ENCODE results near the gene CELF1. TPM values are rescaled to one million over a fixed set of nuclear protein-coding genes. Genes with fewer than 3 reads are reported as not detected.

Gene CELF1
- total and polyA plus RNA-seq, 2 of the 13 experiments (the other 11 are each of a cell fraction or from before 2014, with no cell fraction given): 69.0 to 80.1 TPM

GRCh38 chr11:47509077-47509536 is 43.8 kb downstream of the CELF1 start:
- Histone ChIP-seq H3K4me1 (ENCODE audit: insufficient read depth, low read length) (peaks cover 56% of the 10 kb centered on the region), H3K9ac (ENCODE audit: insufficient read depth, low read depth, low read length) (no peak overlapping the region), H3K36me3 (replicated peaks in 1 of 2; ENCODE audit: control insufficient read depth in 1 of 2, insufficient read depth in 2 of 2, low read length in 2 of 2) (peaks cover 0 to 3% of the 10 kb centered on the region in 2 experiments; a peak in 2 of 5 replicates), H3K4me2 (ENCODE audit: low read depth, low read length) (no peak overlapping the region), H4K20me1 (ENCODE audit: insufficient read depth, low read length) (peaks cover 56% of the 10 kb centered on the region), H3K4me3 (replicated peaks in 1 of 3; ENCODE audit: insufficient read depth in 1 of 3, low read depth in 2 of 3, low read length in 3 of 3) (no peak overlapping the region), H3K27ac (ENCODE audit: extremely low read length, insufficient read depth, low read length) (peak overlapping the region; percentile 8), H3K27me3 (ENCODE audit: control insufficient read depth in 1 of 2, insufficient read depth in 2 of 2, low read length in 2 of 2) (no peaks in the 10 kb centered on the region), H3K79me2 (ENCODE audit: insufficient read depth, low read length) (peaks cover 84% of the 10 kb centered on the region), H2AFZ (ENCODE audit: low read length) (no peak overlapping the region), H3K9me3 (ENCODE audit: low read length) (no peaks in the 10 kb centered on the region)
- DNase-seq (ENCODE audit: low spot score): no peak
- POLR2A ChIA-PET: no interaction called here
- WGBS (ENCODE audit: low lambda C conversion rate): 88% methylated on average over 4 of the region's 4 CpGs
- BruUV-seq (replicated peaks): no TSS peak
- CTCF ChIA-PET (ENCODE audit: low intra/inter-chr PET ratio, low total read pairs): no interaction called here
- ATAC-seq: peak; percentile 43
- FAIRE-seq: no peak
- intact Hi-C loops (cut with micrococcal nuclease; ENCODE audit: unreplicated experiment): no loop called here
- in situ Hi-C loops (cut with HindIII; ENCODE audit: extremely low pct_ligation_motif_present, low pct_unique_long_range_greater_than_20kb): no loop called here
- TF ChIP-seq MYPOP (CRISPR knock-in tag; IDR thresholded peaks at IDR 0.05): no peak
- no peak for TF ChIP-seq ZC3H4 (CRISPR knock-in tag; IDR thresholded peaks at IDR 0.05; ENCODE audit: borderline replicate concordance)
- no peak for TF ChIP-seq CENPBD1 (CRISPR knock-in tag; IDR thresholded peaks at IDR 0.05; ENCODE audit: borderline replicate concordance, low read depth)
- TF ChIP-seq NFYC (CRISPR knock-in tag; IDR thresholded peaks at IDR 0.05): no peak
- TF ChIP-seq ZBTB10 (CRISPR knock-in tag; IDR thresholded peaks at IDR 0.05; ENCODE audit: borderline replicate concordance): no peak
- no peak for TF ChIP-seq ZBTB20 (CRISPR knock-in tag; IDR thresholded peaks at IDR 0.05; ENCODE audit: borderline replicate concordance, low read depth)
- no peak for TF ChIP-seq RERE (CRISPR knock-in tag; IDR thresholded peaks at IDR 0.05; ENCODE audit: low read depth)
- TF ChIP-seq HDAC6 (IDR thresholded peaks at IDR 0.05; ENCODE audit: low read depth, low read length): no peak
- TF ChIP-seq HNRNPLL (IDR thresholded peaks at IDR 0.05; ENCODE audit: low read depth, low read length, poor library complexity, severe bottlenecking): no peak
- TF ChIP-seq NCOR1 (IDR thresholded peaks at IDR 0.05; ENCODE audit: borderline replicate concordance, low read length): no peak
- TF ChIP-seq HINFP (CRISPR knock-in tag; IDR thresholded peaks at IDR 0.05; ENCODE audit: low read depth): no peak
- no peak for TF ChIP-seq HNF4G (IDR thresholded peaks at IDR 0.05; ENCODE audit: borderline replicate concordance, low read depth, low read length)
- no peak for TF ChIP-seq HNF4G (CRISPR knock-in tag; IDR thresholded peaks at IDR 0.05; ENCODE audit: borderline replicate concordance, low read depth)
